H1 (cell line): Measurements from ENCODE around the gene CNTN3.

Source experiments
- JUND ChIP-seq: IDR thresholded peaks from 2 replicates; pipeline ENCODE4 v1.6.1; 2011; ENCODE audit warnings: mild to moderate bottlenecking, improper control_type of control experiment, low read length
- TF ChIP-seq, protein P1 (sequence below): IDR thresholded peaks from 2 replicates; pipeline ENCODE4 v1.6.1; 2012; ENCODE audit warnings: low read length, inconsistent platforms

DNA sequence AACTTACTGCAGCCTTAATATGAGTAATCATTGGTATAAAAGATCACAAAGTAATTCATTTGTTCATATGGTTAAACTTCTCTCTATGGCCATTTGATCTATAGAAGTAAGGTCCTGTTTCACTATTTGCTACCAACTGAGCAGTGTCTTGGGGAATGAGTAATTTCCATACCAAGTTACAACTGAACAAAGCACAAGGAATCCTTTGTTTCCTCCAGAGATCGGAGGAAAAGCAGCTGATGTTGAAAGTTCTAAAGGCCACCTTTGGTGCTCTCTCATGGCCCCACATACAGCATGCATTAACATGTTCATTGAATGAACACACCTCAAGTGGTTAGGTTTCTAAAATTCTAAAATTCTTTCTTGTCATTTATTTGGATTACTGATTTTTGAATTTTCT is 7.1 kb upstream of the CNTN3 start:
- no peak for TF ChIP-seq JUND
- TF ChIP-seq, protein P1, sequence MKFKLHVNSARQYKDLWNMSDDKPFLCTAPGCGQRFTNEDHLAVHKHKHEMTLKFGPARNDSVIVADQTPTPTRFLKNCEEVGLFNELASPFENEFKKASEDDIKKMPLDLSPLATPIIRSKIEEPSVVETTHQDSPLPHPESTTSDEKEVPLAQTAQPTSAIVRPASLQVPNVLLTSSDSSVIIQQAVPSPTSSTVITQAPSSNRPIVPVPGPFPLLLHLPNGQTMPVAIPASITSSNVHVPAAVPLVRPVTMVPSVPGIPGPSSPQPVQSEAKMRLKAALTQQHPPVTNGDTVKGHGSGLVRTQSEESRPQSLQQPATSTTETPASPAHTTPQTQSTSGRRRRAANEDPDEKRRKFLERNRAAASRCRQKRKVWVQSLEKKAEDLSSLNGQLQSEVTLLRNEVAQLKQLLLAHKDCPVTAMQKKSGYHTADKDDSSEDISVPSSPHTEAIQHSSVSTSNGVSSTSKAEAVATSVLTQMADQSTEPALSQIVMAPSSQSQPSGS, result no peak
